ENCODE measurements around the gene CD300C.

CD300C gene

DNA sequence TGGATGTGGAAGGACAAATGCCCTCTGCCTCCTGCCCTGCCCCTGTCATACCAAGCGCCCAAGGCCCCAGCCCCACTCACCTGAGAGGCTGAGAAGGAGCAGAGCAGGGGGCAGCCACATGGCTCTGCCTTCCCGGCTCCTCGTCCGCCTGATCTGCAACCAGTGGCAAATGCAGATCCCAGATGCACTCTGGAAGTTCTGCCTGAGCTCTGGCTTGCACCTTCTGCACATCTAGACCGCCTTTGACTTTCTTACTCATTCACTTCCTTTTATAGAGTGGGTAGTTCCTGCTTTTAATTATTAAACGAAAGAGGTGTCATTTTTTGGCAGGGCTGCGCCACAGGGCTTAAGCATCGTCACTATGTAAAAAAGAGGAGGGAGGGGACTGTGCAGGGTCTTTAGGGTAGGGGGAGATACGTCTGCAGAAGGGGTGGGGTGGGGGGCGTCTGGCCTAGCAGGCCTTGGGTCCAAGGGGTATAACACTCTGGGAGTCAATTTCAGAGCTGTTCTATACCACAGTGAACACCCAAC is 14.6 kb downstream of the CD300C start, which contains the start of gene CD300LB:
CD300LB (minus strand) TSS at position 245 of the 531 bp plus-strand sequence; CDS start at position 120, 125 bp downstream.
- Mint-ChIP-seq H3K4me3 (peak within 1 kb of the TSS; percentile 49), H3K27ac (peak within 1 kb of the TSS; percentile 11), H3K36me3 (no peaks in the 10 kb centered on the region), H3K9me3 (no peaks in the 10 kb centered on the region), H3K27me3 (peaks cover 7% of the 10 kb centered on the region), H3K4me1 (peaks cover 26% of the 10 kb centered on the region)
- ATAC-seq (ENCODE audit: low read depth) = no peak
- DNase-seq (ENCODE audit: low spot score in 2 of 2) = no peak

- H3K4me3 Mint-ChIP-seq = no peak overlapping the region
- H3K27me3 Mint-ChIP-seq = peaks cover 7% of the 10 kb centered on the region
- peaks cover 26% of the 10 kb centered on the region for H3K4me1 Mint-ChIP-seq
- no peak for ATAC-seq (ENCODE audit: low read depth)
- no peaks in the 10 kb centered on the region for H3K9me3 Mint-ChIP-seq
- no peaks in the 10 kb centered on the region for H3K36me3 Mint-ChIP-seq
- H3K27ac Mint-ChIP-seq = no peak overlapping the region
- DNase-seq (ENCODE audit: low spot score in 2 of 2) = no peak
Measured at GRCh38 chr17:74530831-74531150, 15.1 kb downstream of the CD300C start.

- Mint-ChIP-seq H3K36me3 (no peaks in the 10 kb centered on the region), H3K27me3 (peaks cover 10% of the 10 kb centered on the region), H3K9me3 (no peaks in the 10 kb centered on the region), H3K4me1 (peaks cover 26% of the 10 kb centered on the region), H3K4me3 (no peak overlapping the region), H3K27ac (no peak overlapping the region)
- ATAC-seq (ENCODE audit: low read depth) (no peak), DNase-seq (ENCODE audit: low spot score in 2 of 2) (no peak)
Measured at GRCh38 chr17:74529243-74529642, 16.7 kb downstream of the CD300C start.

DNA sequence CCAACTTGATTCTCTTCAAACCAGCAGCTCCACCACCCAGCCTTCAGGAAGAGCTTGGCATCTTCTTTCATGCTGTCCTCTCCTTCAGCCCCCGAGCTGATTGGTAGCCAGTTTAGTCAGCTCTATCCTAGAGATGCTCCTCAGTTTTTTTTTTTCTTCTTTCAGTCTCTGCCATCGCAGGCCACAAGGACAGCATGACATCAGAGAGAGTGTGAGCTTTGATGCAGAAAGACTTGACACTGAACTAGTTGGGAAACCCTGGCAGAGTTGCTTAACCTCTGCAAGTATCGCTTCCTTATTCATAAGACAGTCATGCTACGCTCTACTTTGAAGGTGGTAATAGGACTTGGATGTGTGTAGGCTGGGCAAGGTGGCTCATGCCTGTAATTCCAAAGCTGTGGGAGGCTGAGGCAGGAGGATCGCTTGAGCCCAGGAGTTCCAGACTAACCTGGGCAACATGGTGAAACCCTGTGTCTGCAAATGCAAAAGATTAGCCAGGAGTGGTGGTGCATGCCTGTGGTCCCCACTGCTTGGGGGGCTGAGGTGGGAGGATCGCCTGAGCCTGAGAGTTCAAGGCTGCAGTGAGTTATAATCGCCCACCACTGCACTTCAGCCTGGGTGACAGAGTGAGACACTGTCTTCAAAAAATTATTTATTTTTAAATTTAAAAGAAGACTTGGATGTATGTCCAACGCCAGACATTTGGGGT is 17.3 kb downstream of the CD300C start:
- H3K36me3 Mint-ChIP-seq = no peaks in the 10 kb centered on the region
- H3K9me3 Mint-ChIP-seq = no peaks in the 10 kb centered on the region
- peaks cover 10% of the 10 kb centered on the region for H3K27me3 Mint-ChIP-seq
- ATAC-seq (ENCODE audit: low read depth) (peak; percentile 96), DNase-seq (ENCODE audit: low spot score in 2 of 2) (peak in 1 of 2 donors; percentile 60)
- H3K27ac Mint-ChIP-seq = peak overlapping the region; percentile 90
- H3K4me1 Mint-ChIP-seq = peaks cover 26% of the 10 kb centered on the region
- no peak overlapping the region for H3K4me3 Mint-ChIP-seq

- Mint-ChIP-seq H3K27me3 (peaks cover 10% of the 10 kb centered on the region), H3K36me3 (no peaks in the 10 kb centered on the region), H3K4me1 (peaks cover 23% of the 10 kb centered on the region), H3K9me3 (no peaks in the 10 kb centered on the region), H3K4me3 (no peak overlapping the region), H3K27ac (no peak overlapping the region)
- ATAC-seq (ENCODE audit: low read depth) = no peak
- DNase-seq (ENCODE audit: low spot score in 2 of 2) = no peak
Measured at GRCh38 chr17:74527756-74528155, 18.2 kb downstream of the CD300C start.

DNA sequence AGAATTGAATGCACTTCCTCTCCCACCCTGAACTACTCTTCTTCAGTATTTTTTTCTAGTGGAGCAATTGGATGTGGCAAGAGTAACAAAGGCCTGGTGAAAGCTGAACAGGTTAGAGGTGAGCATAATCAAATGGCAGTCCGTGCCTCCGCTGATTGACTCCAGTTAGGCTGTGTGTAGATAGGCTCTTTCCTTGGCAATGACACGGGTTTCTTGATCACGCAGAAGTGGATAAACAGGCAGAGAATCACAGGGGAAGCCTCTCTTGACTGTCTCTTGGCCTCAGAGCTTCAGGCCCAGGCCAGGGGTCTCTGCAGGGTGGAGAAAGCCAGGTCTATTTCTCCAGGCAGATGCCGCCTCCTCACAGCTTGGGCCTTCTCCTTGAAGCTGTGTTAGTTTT is 18.8 kb downstream of the CD300C start:
- no peaks in the 10 kb centered on the region for H3K36me3 Mint-ChIP-seq
- no peak for ATAC-seq (ENCODE audit: low read depth)
- no peaks in the 10 kb centered on the region for H3K9me3 Mint-ChIP-seq
- peak overlapping the region; percentile 9 for H3K27ac Mint-ChIP-seq
- DNase-seq (ENCODE audit: low spot score in 2 of 2) = no peak
- H3K4me3 Mint-ChIP-seq = no peak overlapping the region
- peaks cover 19% of the 10 kb centered on the region for H3K4me1 Mint-ChIP-seq
- H3K27me3 Mint-ChIP-seq = peaks cover 10% of the 10 kb centered on the region

DNA sequence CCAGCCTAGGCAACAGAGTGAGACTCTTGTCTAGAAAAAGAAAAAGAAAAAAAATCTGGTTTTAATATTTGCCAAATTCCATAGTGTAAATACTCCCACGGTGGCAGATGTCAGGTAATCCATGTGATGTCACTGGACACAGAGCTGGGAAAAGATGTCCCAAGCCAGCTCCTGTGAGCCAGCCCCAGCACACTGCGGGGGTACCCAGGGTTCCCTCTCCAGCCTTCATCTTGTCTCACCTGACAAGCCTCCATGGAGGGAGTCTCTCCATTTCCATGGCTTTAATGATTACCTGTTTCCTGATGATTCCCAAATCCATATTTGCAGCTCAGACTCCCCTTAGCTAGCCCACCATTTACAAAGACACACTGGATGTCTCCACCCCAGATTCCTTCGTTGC is 19.2 kb downstream of the CD300C start:
- no peaks in the 10 kb centered on the region for H3K36me3 Mint-ChIP-seq
- no peak for DNase-seq (ENCODE audit: low spot score in 2 of 2)
- H3K4me3 Mint-ChIP-seq = no peak overlapping the region
- peaks cover 10% of the 10 kb centered on the region for H3K27me3 Mint-ChIP-seq
- peaks cover 17% of the 10 kb centered on the region for H3K4me1 Mint-ChIP-seq
- peak overlapping the region; percentile 9 for H3K27ac Mint-ChIP-seq
- ATAC-seq (ENCODE audit: low read depth) = no peak
- no peaks in the 10 kb centered on the region for H3K9me3 Mint-ChIP-seq

GRCh38 chr17:74525781-74526288 is 20.1 kb downstream of the CD300C start:
- Mint-ChIP-seq H3K36me3 (no peaks in the 10 kb centered on the region), H3K4me1 (peaks cover 14% of the 10 kb centered on the region), H3K27ac (no peak overlapping the region), H3K9me3 (no peaks in the 10 kb centered on the region), H3K27me3 (peaks cover 9% of the 10 kb centered on the region), H3K4me3 (no peak overlapping the region)
- DNase-seq (ENCODE audit: low spot score in 2 of 2) = no peak
- no peak for ATAC-seq (ENCODE audit: low read depth)

- no peaks in the 10 kb centered on the region for H3K36me3 Mint-ChIP-seq
- H3K4me3 Mint-ChIP-seq = no peak overlapping the region
- H3K27ac Mint-ChIP-seq = no peak overlapping the region
- DNase-seq (ENCODE audit: low spot score in 2 of 2) (no peak), ATAC-seq (ENCODE audit: low read depth) (no peak)
- peaks cover 14% of the 10 kb centered on the region for H3K4me1 Mint-ChIP-seq
- H3K9me3 Mint-ChIP-seq = no peaks in the 10 kb centered on the region
- peaks cover 8% of the 10 kb centered on the region for H3K27me3 Mint-ChIP-seq
Measured at GRCh38 chr17:74525465-74525725, 20.5 kb downstream of the CD300C start.

DNA sequence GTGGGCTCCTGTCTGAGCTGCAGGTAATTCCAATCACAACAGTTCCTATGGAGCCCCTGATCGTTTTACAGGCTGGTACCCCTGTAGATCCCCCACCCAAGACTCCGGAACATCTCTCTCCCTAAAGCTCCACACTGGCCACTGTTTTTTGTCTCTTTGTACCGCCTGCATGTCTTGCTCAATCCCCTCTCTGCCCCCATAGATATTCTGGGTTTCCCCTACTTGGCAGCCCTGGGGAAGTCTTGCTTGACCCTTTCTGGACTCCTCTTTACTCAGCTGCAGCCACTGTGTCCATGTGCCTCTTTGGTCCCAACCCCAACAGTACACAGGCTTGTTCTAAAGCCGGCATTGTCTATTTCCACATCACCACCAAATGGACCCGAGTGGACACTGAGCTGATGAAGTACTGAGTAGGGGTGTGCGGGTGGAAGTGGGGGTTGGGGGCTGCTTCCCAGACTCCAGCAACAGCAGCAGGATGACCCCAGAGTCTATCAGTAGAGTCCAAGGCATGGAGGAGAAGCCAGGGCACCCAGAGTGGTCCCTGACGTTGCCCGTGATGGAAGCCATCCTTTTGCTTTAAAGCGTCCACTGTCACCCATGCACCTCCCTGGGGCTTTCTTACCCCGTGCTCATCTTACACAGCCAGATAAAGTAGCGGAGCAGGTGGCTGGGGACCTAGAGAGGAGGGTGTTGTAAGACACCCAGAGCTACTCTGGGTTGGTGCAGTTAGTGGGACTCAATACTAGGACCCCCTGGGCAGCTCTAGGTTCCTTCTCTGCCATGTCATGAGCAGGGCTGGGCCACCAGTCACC is 21.1 kb downstream of the CD300C start:
- no peaks in the 10 kb centered on the region for H3K9me3 Mint-ChIP-seq

DNA sequence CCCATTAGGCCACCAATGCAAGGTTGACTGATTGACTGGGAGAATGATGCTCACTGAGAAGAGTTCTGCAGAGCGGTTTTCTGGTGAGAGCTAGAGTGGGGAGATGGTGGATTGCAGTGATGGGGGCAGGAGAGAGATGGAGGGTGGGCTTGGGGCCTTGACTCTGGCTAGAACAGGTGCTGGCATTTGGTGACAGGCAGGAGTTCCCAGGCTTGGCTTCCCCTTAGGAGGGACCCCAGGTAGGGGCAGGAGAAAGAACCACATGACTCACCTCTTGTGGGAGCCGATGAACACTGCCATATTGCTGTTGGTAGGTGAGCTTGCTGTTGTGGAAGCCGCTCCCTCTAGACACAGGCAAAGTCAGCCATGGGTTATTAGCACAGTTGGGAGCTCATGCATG is 22.6 kb downstream of the CD300C start:
- H3K4me3 Mint-ChIP-seq = no peak overlapping the region
- peaks cover 5% of the 10 kb centered on the region for H3K9me3 Mint-ChIP-seq
- H3K27me3 Mint-ChIP-seq = peaks cover 7% of the 10 kb centered on the region
- no peak overlapping the region for H3K27ac Mint-ChIP-seq
- ATAC-seq (ENCODE audit: low read depth) (no peak), DNase-seq (ENCODE audit: low spot score in 2 of 2) (no peak)
- peaks cover 4% of the 10 kb centered on the region for H3K4me1 Mint-ChIP-seq
- H3K36me3 Mint-ChIP-seq = no peaks in the 10 kb centered on the region

More for the DNA sequence above, 21.1 kb downstream of the CD300C start:
- peaks cover 7% of the 10 kb centered on the region for H3K27me3 Mint-ChIP-seq
- no peak for ATAC-seq (ENCODE audit: low read depth)
- no peaks in the 10 kb centered on the region for H3K36me3 Mint-ChIP-seq
- H3K27ac Mint-ChIP-seq = no peak overlapping the region
- no peak overlapping the region for H3K4me3 Mint-ChIP-seq
- no peak for DNase-seq (ENCODE audit: low spot score in 2 of 2)
- peaks cover 12% of the 10 kb centered on the region for H3K4me1 Mint-ChIP-seq

- H3K4me1 Mint-ChIP-seq = peaks cover 4% of the 10 kb centered on the region
- DNase-seq (ENCODE audit: low spot score in 2 of 2) (peak in 1 of 2 donors; percentile 8), ATAC-seq (ENCODE audit: low read depth) (no peak)
- H3K36me3 Mint-ChIP-seq = peaks cover 3% of the 10 kb centered on the region
- H3K9me3 Mint-ChIP-seq = peaks cover 8% of the 10 kb centered on the region
- H3K4me3 Mint-ChIP-seq = no peak overlapping the region
- H3K27me3 Mint-ChIP-seq = peaks cover 7% of the 10 kb centered on the region
- no peak overlapping the region for H3K27ac Mint-ChIP-seq
Measured at GRCh38 chr17:74522381-74523105, 23.4 kb downstream of the CD300C start.

DNA sequence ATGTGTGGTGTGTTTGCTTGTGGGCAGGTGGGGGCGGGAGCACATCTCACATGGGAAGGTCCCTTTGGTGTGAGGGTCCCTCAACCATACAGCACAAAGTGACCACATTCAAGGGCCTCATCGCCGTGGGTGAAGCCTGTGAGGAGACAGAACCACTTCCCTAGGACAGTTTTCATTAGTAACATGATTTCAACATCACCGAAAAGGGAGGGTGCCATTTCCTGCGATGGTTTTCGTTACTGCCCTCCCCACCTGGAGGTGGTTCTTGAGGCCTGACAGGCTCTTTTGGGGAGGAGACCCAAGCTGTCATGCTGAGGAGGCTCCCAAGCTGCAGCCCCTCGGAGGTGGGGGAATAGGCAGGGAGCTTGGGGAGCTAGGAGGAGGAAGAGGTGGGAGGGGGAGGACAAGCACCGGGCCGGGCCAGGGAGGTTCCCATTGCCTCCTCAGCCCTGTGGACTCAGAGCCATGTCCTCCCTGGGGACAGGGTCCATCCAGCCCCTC is 24.2 kb downstream of the CD300C start:
- peaks cover 3% of the 10 kb centered on the region for H3K36me3 Mint-ChIP-seq
- H3K4me1 Mint-ChIP-seq = peaks cover 4% of the 10 kb centered on the region
- peaks cover 7% of the 10 kb centered on the region for H3K27me3 Mint-ChIP-seq
- DNase-seq (ENCODE audit: low spot score in 2 of 2) (peak in 1 of 2 donors; percentile 11), ATAC-seq (ENCODE audit: low read depth) (no peak)
- H3K9me3 Mint-ChIP-seq = peaks cover 8% of the 10 kb centered on the region
- no peak overlapping the region for H3K4me3 Mint-ChIP-seq
- no peak overlapping the region for H3K27ac Mint-ChIP-seq

All from memory B cell (primary cell).